HG02943 (cell line): Measurements from ENCODE around the gene RNF44.

ENCODE experiments used
- ATAC-seq: cut with Tn5 transposase; IDR thresholded peaks from one replicate; pipeline ENCODE4 v1.9.1; 2021; ENCODE audit warnings: mild to moderate bottlenecking, low read depth, moderate library complexity; ENCODE audit not compliant: unreplicated experiment

Gene RNF44

GRCh38 chr5:176536902-176537553, at the start of gene RNF44:
Gene RNF44 (minus strand): TSS chr5:176537402. CDS start chr5:176532472, 4,930 bp downstream.
- ATAC-seq, result peak; percentile 54

GRCh38 chr5:176583076-176583475, 45.9 kb upstream of the RNF44 start:
- ATAC-seq, result no peak

GRCh38 chr5:176581361-176581760, 44.2 kb upstream of the RNF44 start:
- ATAC-seq, result no peak

- ATAC-seq, result no peak
These were observed 42.1 kb upstream of the RNF44 start for GRCh38 chr5:176579323-176579722.

GRCh38 chr5:176578391-176578808, 41.2 kb upstream of the RNF44 start:
- ATAC-seq, result no peak

- ATAC-seq, result no peak
These were observed 40.3 kb upstream of the RNF44 start for GRCh38 chr5:176577312-176578176.

- ATAC-seq, result no peak
These were observed 38.6 kb upstream of the RNF44 start for GRCh38 chr5:176575488-176576422.

- ATAC-seq, result no peak
These were observed 37.9 kb upstream of the RNF44 start for GRCh38 chr5:176575066-176575465.

- no peak for ATAC-seq
These were observed 37.0 kb upstream of the RNF44 start for GRCh38 chr5:176574297-176574591.

- ATAC-seq, result no peak
These were observed 36.5 kb upstream of the RNF44 start for GRCh38 chr5:176573564-176574296.

- no peak for ATAC-seq
These were observed 32.8 kb upstream of the RNF44 start for GRCh38 chr5:176570044-176570443.

- no peak for ATAC-seq
These were observed 31.5 kb upstream of the RNF44 start for GRCh38 chr5:176568657-176569056.

- no peak for ATAC-seq
These were observed 28.6 kb upstream of the RNF44 start for GRCh38 chr5:176565760-176566288.

- no peak for ATAC-seq
These were observed 26.8 kb upstream of the RNF44 start for GRCh38 chr5:176564002-176564401.

GRCh38 chr5:176562189-176562588, 25.0 kb upstream of the RNF44 start:
- ATAC-seq, result no peak

- no peak for ATAC-seq
These were observed 24.1 kb upstream of the RNF44 start for GRCh38 chr5:176561259-176561658.

GRCh38 chr5:176560364-176560763, 23.2 kb upstream of the RNF44 start:
- ATAC-seq, result no peak

- ATAC-seq, result no peak
These were observed 22.5 kb upstream of the RNF44 start for GRCh38 chr5:176559683-176560082.

- ATAC-seq, result no peak
These were observed 20.6 kb upstream of the RNF44 start for GRCh38 chr5:176557846-176558245.
